IMR-90 (cell line): Measurements from ENCODE around the gene SLC6A7.

Source experiments
- BHLHE40 ChIP-seq: fragments of 150-350 bp; IDR thresholded peaks from 2 replicates; pipeline ENCODE4 v1.6.1; 2016; ENCODE audit warnings: mild to moderate bottlenecking, low read depth, low read length
- CEBPB ChIP-seq: IDR thresholded peaks from 2 replicates; pipeline ENCODE4 v1.6.1; 2012; ENCODE audit warnings: low read depth, low read length, improper control_type of control experiment
- CHD1 ChIP-seq: IDR thresholded peaks from 2 replicates; pipeline ENCODE4 v1.6.1; 2012; ENCODE audit warnings: low read depth, low read length, improper control_type of control experiment
- CTCF ChIP-seq: conservative IDR thresholded peaks from 2 replicates; pipeline ENCODE4 v1.5.1; 2012; ENCODE audit warnings: mild to moderate bottlenecking, low read depth, low read length, improper control_type of control experiment
- ELK1 ChIP-seq: fragments of 150-350 bp; IDR thresholded peaks from 2 replicates; pipeline ENCODE4 v1.6.1; 2016; ENCODE audit warnings: low read depth, mild to moderate bottlenecking, low read length, moderate library complexity, borderline replicate concordance
- FOS ChIP-seq: fragments of 150-350 bp; IDR thresholded peaks from 2 replicates; pipeline ENCODE4 v1.6.1; 2016; ENCODE audit warnings: low read depth, low read length
- MAFK ChIP-seq: IDR thresholded peaks from 2 replicates; pipeline ENCODE4 v1.6.1; 2012; ENCODE audit warnings: low read depth, low read length, improper control_type of control experiment
- NFE2L2 ChIP-seq: fragments of 150-350 bp; IDR thresholded peaks from 2 replicates; pipeline ENCODE4 v1.6.1; 2016; ENCODE audit warnings: low read depth, mild to moderate bottlenecking, low read length
- POLR2A ChIP-seq: IDR thresholded peaks from 2 replicates; pipeline ENCODE4 v1.6.1; 2012; ENCODE audit warnings: mild to moderate bottlenecking, low read depth, low read length
- RCOR1 ChIP-seq: IDR thresholded peaks from 2 replicates; pipeline ENCODE4 v1.6.1; 2012; ENCODE audit warnings: mild to moderate bottlenecking, low read length, improper control_type of control experiment; ENCODE audit not compliant: insufficient replicate concordance

GRCh38 chr5:150161242-150162141, 28.4 kb upstream of the SLC6A7 start:
- TF ChIP-seq CTCF (peak; percentile 94), CHD1 (no peak), CEBPB (no peak), POLR2A (peak; percentile 8; the same call in 1 of the 2 replicates), BHLHE40 (no peak), RCOR1 (no peak), ELK1 (no peak), FOS (no peak), NFE2L2 (no peak), MAFK (no peak)
